ENCODE data around the gene CDX2. TPM values are rescaled to one million over a fixed set of nuclear protein-coding genes. Genes with fewer than 3 reads are reported as not detected.

The CDX2 gene
- total and polyA plus RNA-seq, 9 of the 15 experiments (the other 6 are each of a cell fraction or from before 2014, with no cell fraction given) = 0.04 TPM; not detected in 8

DNA sequence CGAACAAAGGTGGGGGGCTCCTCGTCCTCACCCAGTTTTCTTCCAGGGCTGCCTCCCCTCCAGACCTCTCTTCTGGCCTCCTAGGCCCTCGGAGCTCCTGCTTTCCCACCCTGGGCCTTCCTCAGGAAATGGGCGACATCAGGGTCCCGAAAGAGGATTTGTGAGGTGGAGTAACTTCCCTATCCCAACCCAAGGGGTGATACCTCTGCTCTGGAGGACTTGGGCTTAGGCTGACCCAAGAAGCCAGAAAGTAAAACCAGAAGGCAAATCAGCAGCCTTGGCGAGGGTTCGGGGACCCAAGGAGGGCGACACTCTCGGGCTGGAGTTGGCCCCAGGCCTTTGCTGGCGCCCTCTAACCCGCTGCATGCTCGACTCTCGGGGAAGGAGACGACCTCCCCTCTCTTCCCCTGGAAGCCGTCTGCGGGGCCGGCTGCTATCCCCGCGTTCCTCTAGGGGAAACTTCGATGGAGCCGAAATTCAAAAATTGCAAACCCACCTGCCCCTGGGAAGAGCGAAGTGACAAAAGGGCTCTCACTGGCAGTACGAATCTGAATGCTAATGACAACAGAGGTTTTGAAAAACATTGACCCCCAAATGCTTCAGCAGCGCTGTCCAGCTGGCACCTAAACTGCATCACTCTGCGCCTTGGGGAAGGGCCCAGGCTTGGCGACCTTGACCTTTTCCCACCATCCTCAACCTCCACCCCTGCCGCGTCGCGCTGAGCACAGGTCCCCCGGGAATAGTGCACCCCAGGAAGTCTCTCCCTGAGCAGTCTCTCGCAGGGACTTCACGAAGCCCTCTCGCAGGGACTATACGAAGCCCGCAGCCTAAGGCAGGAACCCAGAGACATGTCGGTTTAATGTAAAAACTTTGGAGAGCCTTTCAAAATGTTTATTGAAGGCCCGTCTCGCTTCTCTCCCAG is 46.9 kb downstream of the CDX2 start:
- Histone ChIP-seq H4K20me1 (replicated peaks; ENCODE audit: control insufficient read depth, insufficient read depth, low read length) (no peaks in the 10 kb centered on the region), H3K4me3 (no peak overlapping the region), H3K9me3 (replicated peaks; ENCODE audit: control insufficient read depth, insufficient read depth, low read depth, low read length) (no peaks in the 10 kb centered on the region), H3K4me1 (replicated peaks in 1 of 2; ENCODE audit: control insufficient read depth in 2 of 2, insufficient read depth in 2 of 2, low read length in 2 of 2) (peaks cover 0 to 9% of the 10 kb centered on the region in 2 experiments; a peak in 2 of 5 replicates), H3K27ac (ENCODE audit: extremely low read depth, low read depth, low read length) (no peak overlapping the region), H3K79me2 (ENCODE audit: control insufficient read depth, insufficient read depth, low read length) (no peaks in the 10 kb centered on the region), H3K9ac (ENCODE audit: insufficient read depth in 1 of 2, low read depth in 2 of 2, low read length in 2 of 2) (no peak overlapping the region), H3K27me3 (ENCODE audit: control insufficient read depth in 2 of 2, insufficient read depth in 2 of 2, low read length in 2 of 2) (peaks cover 7 to 58% of the 10 kb centered on the region in 2 experiments; a peak in 4 of 5 replicates), H3K9me1 (ENCODE audit: control insufficient read depth, insufficient read depth, low read length) (no peaks in the 10 kb centered on the region), H2AFZ (ENCODE audit: low read depth, low read length) (no peak overlapping the region), H3K4me2 (ENCODE audit: insufficient read depth, low read length) (no peak overlapping the region), H3K36me3 (ENCODE audit: control insufficient read depth, insufficient read depth, low read length) (no peaks in the 10 kb centered on the region)
- FAIRE-seq (no peak), ATAC-seq (no peak), DNase-seq (ENCODE audit: extremely low read depth in 1 of 4, low spot score in 3 of 4) (no peak)
- 1% methylated on average over 27 of the region's 39 CpGs for WGBS (ENCODE audit: insufficient coverage, low coverage, missing lambda C conversion rate)
- POLR2A ChIA-PET = interaction anchor here (0.6 kb wide), 1 partner anchor 10 kb away, joined by 3 read pairs; no protein-coding TSS in a partner anchor
- CTCF ChIA-PET (ENCODE audit: low intra/inter-chr PET ratio) = no interaction called here
- BruUV-seq (replicated peaks) = no TSS peak
- intact Hi-C loops (cut with micrococcal nuclease) (no loop called here), in situ Hi-C loops (cut with MboI) (no loop called here)
- TF ChIP-seq ZNF551 (CRISPR knock-in tag; IDR thresholded peaks at IDR 0.05) (no peak), ARNT (IDR thresholded peaks at IDR 0.05) (no peak), GTF2A2 (tag; IDR thresholded peaks at IDR 0.05) (no peak), CHD4 (IDR thresholded peaks at IDR 0.05; ENCODE audit: insufficient read depth, insufficient replicate concordance, low read depth, low read length, poor library complexity, severe bottlenecking) (no peak), ADNP (tag; IDR thresholded peaks at IDR 0.05) (no peak)
- TF ChIP-seq, protein P1, sequence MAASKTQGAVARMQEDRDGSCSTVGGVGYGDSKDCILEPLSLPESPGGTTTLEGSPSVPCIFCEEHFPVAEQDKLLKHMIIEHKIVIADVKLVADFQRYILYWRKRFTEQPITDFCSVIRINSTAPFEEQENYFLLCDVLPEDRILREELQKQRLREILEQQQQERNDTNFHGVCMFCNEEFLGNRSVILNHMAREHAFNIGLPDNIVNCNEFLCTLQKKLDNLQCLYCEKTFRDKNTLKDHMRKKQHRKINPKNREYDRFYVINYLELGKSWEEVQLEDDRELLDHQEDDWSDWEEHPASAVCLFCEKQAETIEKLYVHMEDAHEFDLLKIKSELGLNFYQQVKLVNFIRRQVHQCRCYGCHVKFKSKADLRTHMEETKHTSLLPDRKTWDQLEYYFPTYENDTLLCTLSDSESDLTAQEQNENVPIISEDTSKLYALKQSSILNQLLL (CRISPR knock-in tag; IDR thresholded peaks at IDR 0.05; ENCODE audit: borderline replicate concordance) = no peak

All from K562 (cell line).